ENCODE data around the gene ZNF136.
A peak's percentile ranks its signal among the peaks of the same experiment; 100 is the strongest.

The ZNF136 gene

GRCh38 chr19:12162882-12163806 lies at the start of gene ZNF136:
TSS of gene ZNF136 (plus strand) at chr19:12163096. CDS start at chr19:12163204, 108 bp downstream.
- H3K36me3 Mint-ChIP-seq = no peaks in the 10 kb centered on the region
- peak within 1 kb of the TSS; percentile 98 for H3K27ac Mint-ChIP-seq
- H3K4me3 Mint-ChIP-seq = peak within 1 kb of the TSS; percentile 97
- H3K9me3 Mint-ChIP-seq = no peaks in the 10 kb centered on the region
- peaks cover 45% of the 10 kb centered on the region for H3K4me1 Mint-ChIP-seq
- no peaks in the 10 kb centered on the region for H3K27me3 Mint-ChIP-seq

GRCh38 chr19:12113121-12113520 lies 49.8 kb upstream of the ZNF136 start:
- peaks cover 8% of the 10 kb centered on the region for H3K4me1 Mint-ChIP-seq
- H3K36me3 Mint-ChIP-seq = peaks cover 4% of the 10 kb centered on the region
- H3K9me3 Mint-ChIP-seq = peaks cover 9% of the 10 kb centered on the region
- no peak overlapping the region for H3K27ac Mint-ChIP-seq
- H3K27me3 Mint-ChIP-seq = no peaks in the 10 kb centered on the region
- H3K4me3 Mint-ChIP-seq = no peak overlapping the region

- Mint-ChIP-seq H3K9me3 (peaks cover 4% of the 10 kb centered on the region), H3K27me3 (no peaks in the 10 kb centered on the region), H3K36me3 (no peaks in the 10 kb centered on the region), H3K27ac (no peak overlapping the region), H3K4me1 (peaks cover 5% of the 10 kb centered on the region), H3K4me3 (no peak overlapping the region)
Observed at GRCh38 chr19:12117201-12117970, 45.5 kb upstream of the ZNF136 start.

- H3K27me3 Mint-ChIP-seq = no peaks in the 10 kb centered on the region
- peaks cover 10% of the 10 kb centered on the region for H3K36me3 Mint-ChIP-seq
- peaks cover 5% of the 10 kb centered on the region for H3K9me3 Mint-ChIP-seq
- H3K4me1 Mint-ChIP-seq = no peaks in the 10 kb centered on the region
- H3K27ac Mint-ChIP-seq = no peak overlapping the region
- H3K4me3 Mint-ChIP-seq = no peak overlapping the region
Observed at GRCh38 chr19:12126707-12127106, 36.2 kb upstream of the ZNF136 start.

GRCh38 chr19:12133069-12133468 lies 29.8 kb upstream of the ZNF136 start:
- H3K4me1 Mint-ChIP-seq = peaks cover 8% of the 10 kb centered on the region
- peaks cover 5% of the 10 kb centered on the region for H3K9me3 Mint-ChIP-seq
- peaks cover 48% of the 10 kb centered on the region for H3K36me3 Mint-ChIP-seq
- H3K27me3 Mint-ChIP-seq = no peaks in the 10 kb centered on the region
- no peak overlapping the region for H3K4me3 Mint-ChIP-seq
- H3K27ac Mint-ChIP-seq = no peak overlapping the region

- Mint-ChIP-seq H3K4me3 (peak overlapping the region; percentile 37), H3K36me3 (peaks cover 34% of the 10 kb centered on the region), H3K4me1 (peaks cover 35% of the 10 kb centered on the region), H3K9me3 (no peaks in the 10 kb centered on the region), H3K27me3 (no peaks in the 10 kb centered on the region), H3K27ac (peak overlapping the region; percentile 43)
Observed at GRCh38 chr19:12137221-12137940, 25.5 kb upstream of the ZNF136 start.

- peaks cover 35% of the 10 kb centered on the region for H3K4me1 Mint-ChIP-seq
- peaks cover 17% of the 10 kb centered on the region for H3K36me3 Mint-ChIP-seq
Observed at GRCh38 chr19:12139269-12139668, 23.6 kb upstream of the ZNF136 start.

GRCh38 chr19:12139885-12140544 lies 22.9 kb upstream of the ZNF136 start, which contains the start of gene ZNF20:
TSS of gene ZNF20 (minus strand) at chr19:12140350. CDS start at chr19:12140182, 168 bp downstream.
- Mint-ChIP-seq H3K4me1 (peaks cover 35% of the 10 kb centered on the region), H3K27ac (peak within 1 kb of the TSS; percentile 37), H3K4me3 (peak within 1 kb of the TSS; percentile 94), H3K27me3 (no peaks in the 10 kb centered on the region), H3K9me3 (no peaks in the 10 kb centered on the region), H3K36me3 (peaks cover 10% of the 10 kb centered on the region)

More at GRCh38 chr19:12139269-12139668, 23.6 kb upstream of the ZNF136 start:
- H3K27me3 Mint-ChIP-seq = no peaks in the 10 kb centered on the region
- peak overlapping the region; percentile 94 for H3K4me3 Mint-ChIP-seq
- no peak overlapping the region for H3K27ac Mint-ChIP-seq
- H3K9me3 Mint-ChIP-seq = no peaks in the 10 kb centered on the region

GRCh38 chr19:12140545-12141404 lies 22.1 kb upstream of the ZNF136 start:
- Mint-ChIP-seq H3K4me1 (peaks cover 35% of the 10 kb centered on the region), H3K27ac (peak overlapping the region; percentile 37), H3K27me3 (no peaks in the 10 kb centered on the region), H3K9me3 (no peaks in the 10 kb centered on the region), H3K4me3 (peak overlapping the region; percentile 94), H3K36me3 (peaks cover 12% of the 10 kb centered on the region)

GRCh38 chr19:12141405-12141736 lies 21.5 kb upstream of the ZNF136 start:
- Mint-ChIP-seq H3K27me3 (no peaks in the 10 kb centered on the region), H3K4me3 (peak overlapping the region; percentile 94), H3K4me1 (peaks cover 35% of the 10 kb centered on the region), H3K27ac (peak overlapping the region; percentile 35), H3K9me3 (no peaks in the 10 kb centered on the region), H3K36me3 (peaks cover 17% of the 10 kb centered on the region)

- Mint-ChIP-seq H3K27ac (no peak overlapping the region), H3K4me1 (peaks cover 11% of the 10 kb centered on the region), H3K27me3 (no peaks in the 10 kb centered on the region), H3K36me3 (peaks cover 23% of the 10 kb centered on the region), H3K9me3 (no peaks in the 10 kb centered on the region), H3K4me3 (no peak overlapping the region)
Observed at GRCh38 chr19:12145348-12145747, 17.5 kb upstream of the ZNF136 start.

- Mint-ChIP-seq H3K9me3 (no peaks in the 10 kb centered on the region), H3K4me3 (peak overlapping the region; percentile 78), H3K27ac (no peak overlapping the region), H3K4me1 (peaks cover 20% of the 10 kb centered on the region), H3K36me3 (peaks cover 5% of the 10 kb centered on the region), H3K27me3 (no peaks in the 10 kb centered on the region)
Observed at GRCh38 chr19:12155324-12155860, 7.5 kb upstream of the ZNF136 start.

- H3K27me3 Mint-ChIP-seq = no peaks in the 10 kb centered on the region
- peak within 1 kb of the TSS; percentile 78 for H3K4me3 Mint-ChIP-seq
- peaks cover 20% of the 10 kb centered on the region for H3K4me1 Mint-ChIP-seq
- H3K36me3 Mint-ChIP-seq = peaks cover 5% of the 10 kb centered on the region
- H3K9me3 Mint-ChIP-seq = no peaks in the 10 kb centered on the region
- H3K27ac Mint-ChIP-seq = peak within 1 kb of the TSS; percentile 59
Observed at GRCh38 chr19:12156223-12157058, 6.5 kb upstream of the ZNF136 start, which contains the start of gene ZNF625. TSS of gene ZNF625 (minus strand) at chr19:12156734. CDS start at chr19:12156558, 176 bp downstream.

Data from activated naive CD4-positive, alpha-beta T cell treated with anti-CD3 and anti-CD28 coated beads, Interleukin-2, amount 50 U/mL, for 24 hours (primary cell).